BE2C (cell line): ENCODE data around the gene FEN1.

Experiments
- DNase-seq: peaks from one replicate; pipeline ENCODE4 v3.0.0-alpha.2; 2020
- H3K27me3 ChIP-seq: fragments of 250-450 bp; sonication (Bioruptor Pico); 2 replicates; pipeline ENCODE4 v1.5.1; 2020; ENCODE audit warnings: mild to moderate bottlenecking
- H3K36me3 ChIP-seq: fragments of 250-450 bp; sonication (Bioruptor Pico); 2 replicates; pipeline ENCODE4 v1.5.1; 2020; ENCODE audit warnings: mild to moderate bottlenecking
- H3K4me1 ChIP-seq: fragments of 250-450 bp; sonication (Bioruptor Pico); 2 replicates; pipeline ENCODE4 v1.5.1; 2020
- H3K4me3 ChIP-seq: 2 replicates; pipeline ENCODE4 v1.5.1; 2011; ENCODE audit warnings: low read depth, low read length
- H3K9me3 ChIP-seq: fragments of 250-450 bp; sonication (Bioruptor Pico); 2 replicates; pipeline ENCODE4 v1.5.1; 2020
- CTCF ChIP-seq: IDR thresholded peaks from 2 replicates; pipeline ENCODE4 v1.5.1; 2012; ENCODE audit warnings: mild to moderate bottlenecking, low read depth, low read length

Gene FEN1

GRCh38 chr11:61756147-61756451 is 36.6 kb upstream of the FEN1 start:
- H3K36me3 ChIP-seq, result no peaks in the 10 kb centered on the region
- H3K9me3 ChIP-seq, result no peaks in the 10 kb centered on the region
- H3K4me1 ChIP-seq, result no peaks in the 10 kb centered on the region
- H3K4me3 ChIP-seq, result no peak overlapping the region
- no peak for DNase-seq
- H3K27me3 ChIP-seq, result no peaks in the 10 kb centered on the region
- TF ChIP-seq CTCF, result no peak

GRCh38 chr11:61756452-61757212 is 36.1 kb upstream of the FEN1 start:
- DNase-seq, result no peak
- no peaks in the 10 kb centered on the region for H3K4me1 ChIP-seq
- H3K36me3 ChIP-seq, result no peaks in the 10 kb centered on the region
- H3K27me3 ChIP-seq, result no peaks in the 10 kb centered on the region
- TF ChIP-seq CTCF, result no peak
- no peak overlapping the region for H3K4me3 ChIP-seq
- no peaks in the 10 kb centered on the region for H3K9me3 ChIP-seq

GRCh38 chr11:61757213-61757862 is 35.4 kb upstream of the FEN1 start:
- TF ChIP-seq CTCF, result no peak
- Histone ChIP-seq H3K4me3 (no peak overlapping the region), H3K27me3 (no peaks in the 10 kb centered on the region), H3K36me3 (no peaks in the 10 kb centered on the region), H3K4me1 (no peaks in the 10 kb centered on the region), H3K9me3 (no peaks in the 10 kb centered on the region)
- DNase-seq, result no peak

- no peak for DNase-seq
These were observed 31.8 kb upstream of the FEN1 start for GRCh38 chr11:61760946-61761345.

GRCh38 chr11:61761440-61762222 is 31.1 kb upstream of the FEN1 start:
- DNase-seq, result no peak
- H3K9me3 ChIP-seq, result no peaks in the 10 kb centered on the region
- no peaks in the 10 kb centered on the region for H3K27me3 ChIP-seq
- no peak for TF ChIP-seq CTCF
- H3K36me3 ChIP-seq, result no peaks in the 10 kb centered on the region
- no peak overlapping the region for H3K4me3 ChIP-seq
- H3K4me1 ChIP-seq, result no peaks in the 10 kb centered on the region

More at GRCh38 chr11:61760946-61761345, 31.8 kb upstream of the FEN1 start:
- Histone ChIP-seq H3K4me3 (no peak overlapping the region), H3K36me3 (no peaks in the 10 kb centered on the region), H3K9me3 (no peaks in the 10 kb centered on the region), H3K4me1 (no peaks in the 10 kb centered on the region), H3K27me3 (no peaks in the 10 kb centered on the region)
- TF ChIP-seq CTCF, result no peak

GRCh38 chr11:61762223-61762615 is 30.5 kb upstream of the FEN1 start:
- no peaks in the 10 kb centered on the region for H3K4me1 ChIP-seq
- no peak for DNase-seq
- H3K36me3 ChIP-seq, result no peaks in the 10 kb centered on the region
- no peak overlapping the region for H3K4me3 ChIP-seq
- no peaks in the 10 kb centered on the region for H3K27me3 ChIP-seq
- no peaks in the 10 kb centered on the region for H3K9me3 ChIP-seq
- no peak for TF ChIP-seq CTCF
